Measurements from ENCODE around the gene HDAC7. TPM values are rescaled to one million over a fixed set of nuclear protein-coding genes. Genes with fewer than 3 reads are reported as not detected.
A peak's percentile ranks its signal among the peaks of the same experiment; 100 is the strongest.

The HDAC7 gene
- total and polyA plus RNA-seq, 12 donors: 9.1 to 184 (median 147) TPM

- 43 to 74% (median 68%) methylated on average over 5 to 8 of the region's 8 CpGs for WGBS, 4 donors
- intact Hi-C loops (cut with DNase I): loop anchor here in 1 of 2 donors (5.0 kb wide), 1 partner anchor 33 kb away; no protein-coding TSS in a partner anchor
- H3K9me3 ChIP-seq (replicated peaks in 1 of 3): no peaks in the 10 kb centered on the region
- H3K4me3 ChIP-seq: no peak overlapping the region
- H3K27me3 ChIP-seq: no peaks in the 10 kb centered on the region
- TF ChIP-seq CTCF (IDR thresholded peaks at IDR 0.05) (no peak), POLR2A (IDR thresholded peaks at IDR 0.05) (no peak)
- H3K27ac ChIP-seq: peak overlapping the region in 3 of 5 donors; percentile 24 to 78 (median 67)
- DNase-seq: no peak
- H3K4me1 ChIP-seq (replicated peaks in 1 of 2): peaks cover 57 to 100% of the 10 kb centered on the region in 2 donors
- peaks cover 0 to 15% of the 10 kb centered on the region in 2 donors for H3K36me3 ChIP-seq (replicated peaks in 1 of 2)
Observed at GRCh38 chr12:47804171-47804570, 15.5 kb downstream of the HDAC7 start.

GRCh38 chr12:47803191-47803875 is 16.4 kb downstream of the HDAC7 start:
- H3K4me3 ChIP-seq: no peak overlapping the region
- intact Hi-C loops (cut with DNase I): loop anchor here in 1 of 2 donors (5.0 kb wide), 1 partner anchor 34 kb away; no protein-coding TSS in a partner anchor
- WGBS, 4 donors: 54 to 63% (median 58%) methylated on average over 9 to 12 of the region's 12 CpGs

GRCh38 chr12:47802312-47802711 is 17.4 kb downstream of the HDAC7 start:
- no peak for DNase-seq
- H3K27me3 ChIP-seq: no peaks in the 10 kb centered on the region
- no peak for TF ChIP-seq CTCF (IDR thresholded peaks at IDR 0.05)
- TF ChIP-seq POLR2A (IDR thresholded peaks at IDR 0.05): no peak
- H3K4me1 ChIP-seq (replicated peaks in 1 of 2): peaks cover 39 to 85% of the 10 kb centered on the region in 2 donors
- intact Hi-C loops (cut with DNase I): loop anchor here in 1 of 2 donors (5.0 kb wide), 1 partner anchor 35 kb away; no protein-coding TSS in a partner anchor
- no peaks in the 10 kb centered on the region for H3K9me3 ChIP-seq (replicated peaks in 1 of 3)
- H3K36me3 ChIP-seq (replicated peaks in 1 of 2): peaks cover 0 to 28% of the 10 kb centered on the region in 2 donors
- 20 to 33% (median 27%) methylated on average over 5 of the region's 5 CpGs for WGBS, 4 donors
- H3K4me3 ChIP-seq: no peak overlapping the region
- H3K27ac ChIP-seq: peak overlapping the region in 3 of 5 donors; percentile 25 to 78 (median 67)

More at GRCh38 chr12:47803191-47803875, 16.4 kb downstream of the HDAC7 start:
- H3K36me3 ChIP-seq (replicated peaks in 1 of 2): peaks cover 0 to 21% of the 10 kb centered on the region in 2 donors
- TF ChIP-seq POLR2A (IDR thresholded peaks at IDR 0.05): no peak
- no peak for TF ChIP-seq CTCF (IDR thresholded peaks at IDR 0.05)
- H3K4me1 ChIP-seq (replicated peaks in 1 of 2): peaks cover 49 to 95% of the 10 kb centered on the region in 2 donors
- DNase-seq: no peak
- H3K27ac ChIP-seq: peak overlapping the region in 4 of 5 donors; percentile 25 to 78 (median 60)
- H3K27me3 ChIP-seq: no peaks in the 10 kb centered on the region
- H3K9me3 ChIP-seq (replicated peaks in 1 of 3): no peaks in the 10 kb centered on the region

GRCh38 chr12:47801904-47802246 is 17.8 kb downstream of the HDAC7 start:
- Histone ChIP-seq H3K27me3 (no peaks in the 10 kb centered on the region), H3K36me3 (replicated peaks in 1 of 2) (peaks cover 0 to 33% of the 10 kb centered on the region in 2 donors), H3K9me3 (replicated peaks in 1 of 3) (no peaks in the 10 kb centered on the region), H3K4me3 (no peak overlapping the region), H3K4me1 (replicated peaks in 1 of 2) (peaks cover 35 to 80% of the 10 kb centered on the region in 2 donors), H3K27ac (peak overlapping the region in 3 of 5 donors; percentile 25 to 78 (median 67))
- WGBS, 4 donors: 49 to 67% (median 61%) methylated on average over 9 of the region's 9 CpGs
- intact Hi-C loops (cut with DNase I): loop anchor here in 1 of 2 donors (5.0 kb wide), 1 partner anchor 35 kb away; no protein-coding TSS in a partner anchor
- TF ChIP-seq POLR2A (IDR thresholded peaks at IDR 0.05): no peak
- peak in 1 of 6 experiments; percentile 11 for TF ChIP-seq CTCF (IDR thresholded peaks at IDR 0.05)
- no peak for DNase-seq

All from adrenal gland (tissue), 12 donors.